ENCODE results near the gene IFI44L.

DNA sequence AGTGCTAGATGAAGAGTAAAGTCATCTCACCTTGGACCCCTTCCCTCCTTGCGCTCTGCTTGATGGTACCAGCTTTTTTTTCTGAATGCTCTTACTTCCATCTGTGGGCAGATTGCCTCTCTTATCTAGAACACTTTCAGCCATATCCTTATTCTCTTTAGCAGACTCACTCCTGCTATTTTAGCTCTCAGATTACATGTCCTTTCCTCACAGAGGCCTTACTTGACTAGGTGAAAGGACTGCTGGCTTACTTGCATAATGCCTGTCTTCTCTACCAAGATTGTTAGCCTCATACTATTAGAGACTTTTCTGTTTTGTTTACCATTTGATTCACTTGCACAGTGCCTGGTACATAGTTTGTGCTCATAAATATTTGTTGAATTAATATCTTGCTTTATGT lies 38.7 kb downstream of the IFI44L start:
- TF ChIP-seq, protein P1, sequence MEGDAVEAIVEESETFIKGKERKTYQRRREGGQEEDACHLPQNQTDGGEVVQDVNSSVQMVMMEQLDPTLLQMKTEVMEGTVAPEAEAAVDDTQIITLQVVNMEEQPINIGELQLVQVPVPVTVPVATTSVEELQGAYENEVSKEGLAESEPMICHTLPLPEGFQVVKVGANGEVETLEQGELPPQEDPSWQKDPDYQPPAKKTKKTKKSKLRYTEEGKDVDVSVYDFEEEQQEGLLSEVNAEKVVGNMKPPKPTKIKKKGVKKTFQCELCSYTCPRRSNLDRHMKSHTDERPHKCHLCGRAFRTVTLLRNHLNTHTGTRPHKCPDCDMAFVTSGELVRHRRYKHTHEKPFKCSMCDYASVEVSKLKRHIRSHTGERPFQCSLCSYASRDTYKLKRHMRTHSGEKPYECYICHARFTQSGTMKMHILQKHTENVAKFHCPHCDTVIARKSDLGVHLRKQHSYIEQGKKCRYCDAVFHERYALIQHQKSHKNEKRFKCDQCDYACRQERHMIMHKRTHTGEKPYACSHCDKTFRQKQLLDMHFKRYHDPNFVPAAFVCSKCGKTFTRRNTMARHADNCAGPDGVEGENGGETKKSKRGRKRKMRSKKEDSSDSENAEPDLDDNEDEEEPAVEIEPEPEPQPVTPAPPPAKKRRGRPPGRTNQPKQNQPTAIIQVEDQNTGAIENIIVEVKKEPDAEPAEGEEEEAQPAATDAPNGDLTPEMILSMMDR (IDR thresholded peaks at IDR 0.05 in 2 of 3, conservative IDR thresholded peaks at IDR 0.05 in 1 of 3; ENCODE audit: borderline replicate concordance in 1 of 3, insufficient read depth in 1 of 3, low read depth in 2 of 3, low read length in 2 of 3) = no peak
- TF ChIP-seq EZH2 (IDR thresholded peaks at IDR 0.05) (no peak), POLR2A (IDR thresholded peaks at IDR 0.05; ENCODE audit: borderline replicate concordance, extremely low read depth, insufficient read depth, insufficient read length) (no peak), ZNF274 (IDR thresholded peaks at IDR 0.05; ENCODE audit: low read depth, low read length) (no peak), POLR2AphosphoS5 (IDR thresholded peaks at IDR 0.05; ENCODE audit: low read depth, low read length) (no peak), YY1 (IDR thresholded peaks at IDR 0.05; ENCODE audit: extremely low read depth, insufficient replicate concordance, low read depth, low read length) (no peak), SP1 (IDR thresholded peaks at IDR 0.05; ENCODE audit: low read depth) (no peak), EGR1 (IDR thresholded peaks at IDR 0.05; ENCODE audit: low read depth) (no peak), JUND (IDR thresholded peaks at IDR 0.05) (no peak)
- TF ChIP-seq, protein P2, sequence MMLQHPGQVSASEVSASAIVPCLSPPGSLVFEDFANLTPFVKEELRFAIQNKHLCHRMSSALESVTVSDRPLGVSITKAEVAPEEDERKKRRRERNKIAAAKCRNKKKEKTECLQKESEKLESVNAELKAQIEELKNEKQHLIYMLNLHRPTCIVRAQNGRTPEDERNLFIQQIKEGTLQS (IDR thresholded peaks at IDR 0.05) = no peak
- TF ChIP-seq, protein P3, sequence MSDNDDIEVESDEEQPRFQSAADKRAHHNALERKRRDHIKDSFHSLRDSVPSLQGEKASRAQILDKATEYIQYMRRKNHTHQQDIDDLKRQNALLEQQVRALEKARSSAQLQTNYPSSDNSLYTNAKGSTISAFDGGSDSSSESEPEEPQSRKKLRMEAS (IDR thresholded peaks at IDR 0.05) = no peak
- TF ChIP-seq, protein P4, sequence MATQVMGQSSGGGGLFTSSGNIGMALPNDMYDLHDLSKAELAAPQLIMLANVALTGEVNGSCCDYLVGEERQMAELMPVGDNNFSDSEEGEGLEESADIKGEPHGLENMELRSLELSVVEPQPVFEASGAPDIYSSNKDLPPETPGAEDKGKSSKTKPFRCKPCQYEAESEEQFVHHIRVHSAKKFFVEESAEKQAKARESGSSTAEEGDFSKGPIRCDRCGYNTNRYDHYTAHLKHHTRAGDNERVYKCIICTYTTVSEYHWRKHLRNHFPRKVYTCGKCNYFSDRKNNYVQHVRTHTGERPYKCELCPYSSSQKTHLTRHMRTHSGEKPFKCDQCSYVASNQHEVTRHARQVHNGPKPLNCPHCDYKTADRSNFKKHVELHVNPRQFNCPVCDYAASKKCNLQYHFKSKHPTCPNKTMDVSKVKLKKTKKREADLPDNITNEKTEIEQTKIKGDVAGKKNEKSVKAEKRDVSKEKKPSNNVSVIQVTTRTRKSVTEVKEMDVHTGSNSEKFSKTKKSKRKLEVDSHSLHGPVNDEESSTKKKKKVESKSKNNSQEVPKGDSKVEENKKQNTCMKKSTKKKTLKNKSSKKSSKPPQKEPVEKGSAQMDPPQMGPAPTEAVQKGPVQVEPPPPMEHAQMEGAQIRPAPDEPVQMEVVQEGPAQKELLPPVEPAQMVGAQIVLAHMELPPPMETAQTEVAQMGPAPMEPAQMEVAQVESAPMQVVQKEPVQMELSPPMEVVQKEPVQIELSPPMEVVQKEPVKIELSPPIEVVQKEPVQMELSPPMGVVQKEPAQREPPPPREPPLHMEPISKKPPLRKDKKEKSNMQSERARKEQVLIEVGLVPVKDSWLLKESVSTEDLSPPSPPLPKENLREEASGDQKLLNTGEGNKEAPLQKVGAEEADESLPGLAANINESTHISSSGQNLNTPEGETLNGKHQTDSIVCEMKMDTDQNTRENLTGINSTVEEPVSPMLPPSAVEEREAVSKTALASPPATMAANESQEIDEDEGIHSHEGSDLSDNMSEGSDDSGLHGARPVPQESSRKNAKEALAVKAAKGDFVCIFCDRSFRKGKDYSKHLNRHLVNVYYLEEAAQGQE (IDR thresholded peaks at IDR 0.05; ENCODE audit: low read depth) = no peak

All from HCT116 (cell line).